Smooth muscle cell (in vitro differentiated cells): ENCODE data around the gene GLS. TPM values are rescaled to one million over a fixed set of nuclear protein-coding genes. Genes with fewer than 3 reads are reported as not detected.

Source experiments
- DNase-seq: peaks from one replicate; lab custom pipeline; 2025; ENCODE audit not compliant: unreplicated experiment; lab: John Stamatoyannopoulos, UW
- H2AFZ ChIP-seq: fragments of 200-600 bp; sonication (generic); 2 replicates; pipeline ENCODE4 v1.6.0; 2016; ENCODE audit warnings: antibody characterized with exemption, low read depth, mild to moderate bottlenecking
- H3F3A ChIP-seq: fragments of 200-600 bp; sonication (generic); 2 replicates; pipeline ENCODE4 v1.6.0; 2017; ENCODE audit warnings: antibody characterized with exemption, low read depth
- H3K27ac ChIP-seq: fragments of 200-600 bp; sonication (generic); 2 replicates; pipeline ENCODE4 v1.5.1; 2016; ENCODE audit warnings: low read depth, mild to moderate bottlenecking
- H3K27me3 ChIP-seq: fragments of 200-600 bp; sonication (generic); 2 replicates; pipeline ENCODE4 v1.6.1; 2016; ENCODE audit warnings: low read depth, mild to moderate bottlenecking
- H3K36me3 ChIP-seq: fragments of 200-600 bp; sonication (generic); 2 replicates; pipeline ENCODE4 v1.5.1; 2016; ENCODE audit warnings: low read depth
- H3K4me1 ChIP-seq: fragments of 200-600 bp; sonication (generic); 2 replicates; pipeline ENCODE4 v1.5.1; 2016; ENCODE audit warnings: low read depth
- H3K4me2 ChIP-seq: fragments of 200-600 bp; sonication (generic); 2 replicates; pipeline ENCODE4 v1.6.0; 2016; ENCODE audit warnings: mild to moderate bottlenecking
- H3K4me3 ChIP-seq: fragments of 200-600 bp; sonication (generic); 2 replicates; pipeline ENCODE4 v1.5.1; 2016; ENCODE audit warnings: mild to moderate bottlenecking
- H3K79me2 ChIP-seq: fragments of 200-600 bp; sonication (generic); 2 replicates; pipeline ENCODE4 v1.6.0; 2016; ENCODE audit warnings: low read depth, mild to moderate bottlenecking
- H3K9ac ChIP-seq: fragments of 200-600 bp; sonication (generic); 2 replicates; pipeline ENCODE4 v1.6.0; 2016; ENCODE audit warnings: low read depth
- H3K9me3 ChIP-seq: fragments of 200-600 bp; sonication (generic); replicated peaks from 2 replicates; pipeline ENCODE4 v1.5.1; 2016; ENCODE audit warnings: low read depth
- H4K20me1 ChIP-seq: fragments of 200-600 bp; sonication (generic); 2 replicates; pipeline ENCODE4 v1.6.0; 2016; ENCODE audit warnings: low read depth
- WGBS: methylation state at CpG from one replicate; pipeline ENCODE4 v1.1.7; 2016; ENCODE audit warnings: low lambda C conversion rate; 5-methylcytosine and 5-hydroxymethylcytosine counted together
- polyA plus RNA-seq: library from polyadenylated mRNA; unstranded; fragments of >200 nt; fragmentation: Nextera tagmentation; extraction: Ambion mirVana; gene quantifications from 2 replicates; pipeline ENCODE4 v1.2.1, GENCODE V29; 2016
- total RNA-seq: library from RNA; depleted of rRNA; stranded (reverse); fragments of >200 nt; gene quantifications from 2 replicates; pipeline ENCODE4 v1.2.3, GENCODE V29; 2014
- TF ChIP-seq, protein P1 (sequence below): fragments of 200-600 bp; sonication (generic); IDR thresholded peaks from 2 replicates; pipeline ENCODE4 v1.5.1; 2017; ENCODE audit warnings: borderline replicate concordance, mild to moderate bottlenecking, antibody characterized with exemption; ENCODE audit not compliant: insufficient read depth, poor library complexity, severe bottlenecking

Gene GLS
- total and polyA plus RNA-seq, 2 experiments from 2014 or later: 76.2 to 454 TPM

DNA sequence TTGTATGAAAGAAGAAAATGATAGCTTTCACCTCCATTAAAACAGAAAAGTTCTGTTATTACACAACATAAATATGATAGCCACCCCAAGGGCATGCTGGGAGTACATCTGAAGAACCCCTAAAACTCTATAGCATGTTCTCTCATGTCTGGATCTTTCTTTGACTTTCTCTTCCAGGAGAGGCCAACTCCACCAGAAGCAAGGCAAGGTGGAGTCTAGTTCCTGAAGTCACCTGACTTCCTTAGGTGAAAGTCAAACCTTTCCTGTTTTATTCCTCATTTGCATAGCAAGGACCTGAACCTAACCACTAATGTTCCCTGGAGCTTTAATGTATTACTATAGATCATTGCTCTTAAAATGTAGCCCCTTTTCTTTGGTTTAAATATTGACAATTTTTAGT, 127.7 kb downstream of the GLS start:
- peaks cover 9% of the 10 kb centered on the region for H3K4me1 ChIP-seq
- H3K9ac ChIP-seq: no peak overlapping the region
- no peak overlapping the region for H3K27ac ChIP-seq
- H3K9me3 ChIP-seq: no peaks in the 10 kb centered on the region
- peaks cover 22% of the 10 kb centered on the region for H4K20me1 ChIP-seq
- H3K4me3 ChIP-seq: no peak overlapping the region
- H3F3A ChIP-seq: no peaks in the 10 kb centered on the region
- no peak for DNase-seq
- TF ChIP-seq, protein P1, sequence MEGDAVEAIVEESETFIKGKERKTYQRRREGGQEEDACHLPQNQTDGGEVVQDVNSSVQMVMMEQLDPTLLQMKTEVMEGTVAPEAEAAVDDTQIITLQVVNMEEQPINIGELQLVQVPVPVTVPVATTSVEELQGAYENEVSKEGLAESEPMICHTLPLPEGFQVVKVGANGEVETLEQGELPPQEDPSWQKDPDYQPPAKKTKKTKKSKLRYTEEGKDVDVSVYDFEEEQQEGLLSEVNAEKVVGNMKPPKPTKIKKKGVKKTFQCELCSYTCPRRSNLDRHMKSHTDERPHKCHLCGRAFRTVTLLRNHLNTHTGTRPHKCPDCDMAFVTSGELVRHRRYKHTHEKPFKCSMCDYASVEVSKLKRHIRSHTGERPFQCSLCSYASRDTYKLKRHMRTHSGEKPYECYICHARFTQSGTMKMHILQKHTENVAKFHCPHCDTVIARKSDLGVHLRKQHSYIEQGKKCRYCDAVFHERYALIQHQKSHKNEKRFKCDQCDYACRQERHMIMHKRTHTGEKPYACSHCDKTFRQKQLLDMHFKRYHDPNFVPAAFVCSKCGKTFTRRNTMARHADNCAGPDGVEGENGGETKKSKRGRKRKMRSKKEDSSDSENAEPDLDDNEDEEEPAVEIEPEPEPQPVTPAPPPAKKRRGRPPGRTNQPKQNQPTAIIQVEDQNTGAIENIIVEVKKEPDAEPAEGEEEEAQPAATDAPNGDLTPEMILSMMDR: no peak
- no peak overlapping the region for H2AFZ ChIP-seq
- no peak overlapping the region for H3K4me2 ChIP-seq
- H3K79me2 ChIP-seq: peaks cover 27% of the 10 kb centered on the region
- no peaks in the 10 kb centered on the region for H3K27me3 ChIP-seq
- H3K36me3 ChIP-seq: peaks cover 61% of the 10 kb centered on the region

DNA sequence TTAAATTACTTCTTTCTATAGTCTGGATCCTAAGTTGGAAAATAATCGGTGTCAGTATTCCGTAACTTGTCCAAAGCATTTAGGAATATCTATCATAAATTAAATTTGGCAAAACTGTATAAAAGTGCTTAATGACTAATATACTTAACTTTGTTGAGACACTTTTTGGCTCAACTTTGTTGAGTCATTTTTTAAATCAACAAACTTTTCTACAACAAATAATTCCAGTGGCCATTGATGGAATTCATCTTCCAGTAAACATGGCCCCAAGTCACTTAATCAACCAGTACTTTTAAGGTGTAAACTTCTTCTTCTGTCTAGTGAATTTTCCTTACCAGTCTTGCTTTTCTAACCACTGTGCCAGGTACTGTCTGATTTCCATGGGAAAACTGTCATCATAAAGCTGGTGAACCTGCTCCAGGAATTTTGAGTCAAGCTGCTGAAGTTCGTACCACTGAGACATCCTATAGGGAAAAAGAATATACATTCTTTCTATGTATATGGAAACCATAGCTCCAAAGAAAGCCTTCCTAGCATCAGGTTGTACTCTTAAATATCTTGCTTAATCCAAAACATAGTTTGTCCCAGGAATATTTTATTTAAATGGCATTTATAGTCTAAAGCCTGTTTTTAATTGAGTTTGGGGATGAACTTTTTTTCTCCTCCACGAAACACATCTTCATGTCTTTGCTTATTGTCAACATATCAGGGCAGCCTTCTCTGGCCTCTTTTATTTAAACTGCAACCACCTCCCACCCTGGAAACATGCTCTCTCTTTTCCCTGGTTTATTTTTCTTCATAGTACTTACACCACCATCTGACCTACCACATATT, 129.1 kb downstream of the GLS start:
- Histone ChIP-seq H3K27ac (no peak overlapping the region), H3K36me3 (peaks cover 49% of the 10 kb centered on the region)
- no peak for DNase-seq

DNA sequence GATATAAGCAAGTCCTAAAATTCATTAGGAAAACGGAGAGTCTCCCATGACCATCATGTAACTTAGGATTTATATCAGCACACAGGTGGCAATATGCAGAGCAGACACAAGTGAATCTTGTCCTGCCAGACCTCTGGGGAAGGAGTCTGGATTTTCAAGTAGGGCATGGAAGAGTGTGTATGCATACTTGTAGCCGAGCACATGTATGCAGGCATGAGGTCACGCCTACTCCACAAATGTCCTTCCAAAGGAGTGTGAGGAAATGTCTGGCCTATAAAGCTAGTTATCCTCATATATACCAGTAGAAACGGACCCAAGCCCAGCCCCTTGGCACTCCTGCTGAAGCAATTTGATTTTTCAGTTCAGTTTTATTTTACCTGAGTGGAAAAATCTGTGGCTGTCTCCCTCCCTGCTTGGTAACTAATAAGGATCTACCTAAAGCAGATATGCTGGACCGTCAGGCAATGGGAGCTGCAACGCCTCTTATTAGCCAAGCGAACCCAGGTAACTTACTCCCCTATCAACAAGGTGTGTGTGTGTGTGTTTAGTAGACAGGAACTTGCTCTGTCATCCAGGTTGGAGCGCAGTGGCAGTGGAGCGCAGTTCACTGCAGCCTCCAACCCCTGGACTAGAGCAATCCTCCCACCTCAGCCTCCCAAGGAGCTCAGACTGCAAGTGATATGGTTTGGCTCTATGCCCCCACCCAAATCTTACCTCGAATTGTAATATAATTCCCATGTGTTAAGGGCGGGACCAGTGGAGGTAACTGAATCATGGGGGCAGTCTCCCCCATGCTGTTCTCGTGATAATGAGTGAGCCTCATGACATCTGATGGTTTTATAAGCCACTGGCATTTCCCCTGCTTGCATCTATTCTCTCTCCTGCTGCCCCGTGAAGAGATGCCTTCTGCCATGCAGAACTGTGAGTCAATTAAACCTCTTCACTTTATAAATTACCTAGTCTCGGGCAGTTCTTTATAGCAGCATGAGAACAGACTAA, 130.6 kb downstream of the GLS start:
- Histone ChIP-seq H3K9ac (no peak overlapping the region), H3K27me3 (no peaks in the 10 kb centered on the region), H3K27ac (no peak overlapping the region), H3K79me2 (peaks cover 32% of the 10 kb centered on the region), H3K9me3 (no peaks in the 10 kb centered on the region), H3F3A (peaks cover 5% of the 10 kb centered on the region), H3K36me3 (peaks cover 37% of the 10 kb centered on the region), H3K4me1 (peaks cover 18% of the 10 kb centered on the region), H3K4me3 (no peak overlapping the region), H3K4me2 (no peak overlapping the region), H4K20me1 (peaks cover 22% of the 10 kb centered on the region), H2AFZ (no peak overlapping the region)
- TF ChIP-seq, protein P1: no peak
- no peak for DNase-seq
- WGBS: 94% methylated on average over 14 of the region's 14 CpGs

More for the DNA sequence above, 129.1 kb downstream of the GLS start:
- peaks cover 16% of the 10 kb centered on the region for H3K4me1 ChIP-seq
- peaks cover 32% of the 10 kb centered on the region for H3K79me2 ChIP-seq
- H3K9me3 ChIP-seq: no peaks in the 10 kb centered on the region
- peaks cover 22% of the 10 kb centered on the region for H4K20me1 ChIP-seq
- H3K27me3 ChIP-seq: no peaks in the 10 kb centered on the region
- WGBS: 95% methylated on average over 4 of the region's 4 CpGs
- H3F3A ChIP-seq: peaks cover 4% of the 10 kb centered on the region
- no peak overlapping the region for H3K4me2 ChIP-seq
- TF ChIP-seq, protein P1: no peak
- H3K9ac ChIP-seq: no peak overlapping the region
- no peak overlapping the region for H2AFZ ChIP-seq
- no peak overlapping the region for H3K4me3 ChIP-seq
